ENCODE data around the gene HKDC1.
A peak's percentile ranks its signal among the peaks of the same experiment; 100 is the strongest.
"Not testable (repeated sequence)": the region's sequence is repeated elsewhere in the genome, so short reads cannot be mapped to it uniquely, and the experiment has no call there.

Gene HKDC1

GRCh38 chr10:69220041-69220451 is at the start of gene HKDC1:
Gene HKDC1, plus strand, starts transcription at chr10:69220332. Its CDS starts 104 bp downstream, at chr10:69220436.
- no peak for DNase-seq (ENCODE audit: low read depth)

DNA sequence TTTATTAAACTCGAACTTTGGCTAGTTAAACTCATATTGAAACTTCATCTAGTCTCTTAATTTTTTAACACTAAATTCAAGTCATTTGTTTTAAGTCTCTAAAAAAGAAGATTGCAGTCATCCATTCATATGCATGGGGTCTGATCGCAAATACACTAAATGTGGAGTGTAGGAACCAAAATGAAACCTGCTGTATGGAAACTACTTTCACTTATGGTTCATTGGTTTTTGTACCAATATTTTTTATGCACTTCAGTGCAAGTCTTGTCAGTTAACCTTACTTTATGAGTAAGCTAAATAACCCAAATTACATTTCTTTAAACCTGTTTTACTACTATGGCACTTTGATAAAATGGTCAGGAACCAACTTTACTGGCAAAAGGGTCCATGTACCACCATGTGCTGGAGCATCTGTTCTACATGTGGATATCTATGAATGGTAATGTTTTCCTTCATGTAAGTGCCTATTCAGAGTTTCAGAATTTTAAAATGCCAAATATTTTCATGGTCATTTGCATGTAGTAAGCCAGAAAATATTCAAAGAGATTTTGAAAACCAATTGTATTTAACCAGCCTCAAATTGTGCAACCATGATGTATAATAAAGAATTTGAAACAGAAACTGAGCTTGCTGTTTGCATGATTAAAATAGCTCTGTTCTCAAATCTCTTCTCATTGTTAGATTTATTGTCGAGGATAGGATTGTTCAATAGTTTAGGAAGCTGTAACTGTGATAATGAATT is 47.7 kb upstream of the HKDC1 start:
- no peak for DNase-seq (ENCODE audit: low read depth)

GRCh38 chr10:69175326-69175725 is 44.8 kb upstream of the HKDC1 start:
- not testable (repeated sequence) for DNase-seq (ENCODE audit: low read depth)

- DNase-seq (ENCODE audit: low read depth), result no peak
Measured at GRCh38 chr10:69176823-69177222, 43.3 kb upstream of the HKDC1 start.

GRCh38 chr10:69179089-69179742 is 40.9 kb upstream of the HKDC1 start:
- DNase-seq (ENCODE audit: low read depth), result peak; percentile 10

DNA sequence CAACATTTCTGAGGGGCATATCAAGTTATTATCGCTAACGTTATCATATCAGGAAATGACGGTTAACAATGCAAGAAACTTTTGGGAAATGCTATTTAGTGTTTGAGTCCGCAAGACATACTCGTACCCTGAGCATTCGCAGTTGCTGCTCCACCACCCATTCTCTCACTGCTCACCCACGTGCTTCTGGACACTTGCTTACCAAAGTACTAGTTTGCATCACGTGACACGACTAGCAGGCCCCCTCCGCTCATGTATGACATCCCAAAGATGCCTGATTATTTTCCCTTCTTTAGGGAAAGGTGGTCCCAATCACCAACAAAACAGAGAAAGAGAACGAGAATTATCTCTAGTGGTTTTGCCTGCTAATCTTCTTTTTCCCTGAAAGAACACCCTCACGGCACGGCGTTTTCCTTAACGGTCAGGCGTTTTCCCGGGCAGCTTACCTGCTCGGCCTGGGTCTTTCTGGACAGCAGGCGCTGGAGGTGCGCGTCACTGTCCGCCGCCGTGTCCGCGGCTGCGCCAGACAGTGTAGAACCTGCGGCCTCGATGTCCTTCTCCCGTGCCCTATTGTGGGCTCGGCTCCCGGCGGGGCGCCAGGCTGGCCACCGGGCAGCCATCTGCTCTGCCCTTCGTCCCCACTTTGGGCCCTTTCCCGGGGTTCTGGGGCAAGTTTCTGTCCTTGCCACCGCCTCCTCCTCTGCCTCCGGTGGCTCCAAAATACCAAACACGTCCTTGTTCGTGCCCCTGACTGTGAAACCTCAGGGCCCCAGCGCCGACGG is 40.2 kb upstream of the HKDC1 start, which contains the start of gene SUPV3L1:
TSS of gene SUPV3L1 (plus strand) at position 492 of the 782 bp plus-strand sequence. CDS start at position 550, 58 bp downstream.
- peak; percentile 75 for DNase-seq (ENCODE audit: low read depth)

GRCh38 chr10:69180525-69181204 is 39.5 kb upstream of the HKDC1 start:
- no peak for DNase-seq (ENCODE audit: low read depth)

DNA sequence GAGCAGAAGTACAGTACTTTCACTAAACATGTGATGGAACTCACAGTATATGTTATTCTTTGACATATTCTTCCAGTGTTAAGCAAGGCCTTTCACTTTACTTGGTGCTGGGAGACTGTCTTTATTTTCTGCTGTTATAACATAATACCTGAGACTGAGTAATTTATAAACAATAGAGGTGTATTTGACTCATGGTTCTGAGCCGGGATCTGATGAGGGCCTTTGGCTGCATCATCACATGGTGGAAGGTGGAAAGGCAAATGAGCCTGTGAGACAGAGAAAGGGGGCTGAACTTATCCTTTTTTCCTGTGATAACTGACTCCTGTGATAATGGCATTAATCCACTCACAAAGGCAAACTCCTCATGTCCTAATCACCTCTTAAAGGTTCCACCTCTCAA is 38.7 kb upstream of the HKDC1 start:
- DNase-seq (ENCODE audit: low read depth), result no peak

GRCh38 chr10:69182005-69182404 is 38.1 kb upstream of the HKDC1 start:
- no peak for DNase-seq (ENCODE audit: low read depth)

DNA sequence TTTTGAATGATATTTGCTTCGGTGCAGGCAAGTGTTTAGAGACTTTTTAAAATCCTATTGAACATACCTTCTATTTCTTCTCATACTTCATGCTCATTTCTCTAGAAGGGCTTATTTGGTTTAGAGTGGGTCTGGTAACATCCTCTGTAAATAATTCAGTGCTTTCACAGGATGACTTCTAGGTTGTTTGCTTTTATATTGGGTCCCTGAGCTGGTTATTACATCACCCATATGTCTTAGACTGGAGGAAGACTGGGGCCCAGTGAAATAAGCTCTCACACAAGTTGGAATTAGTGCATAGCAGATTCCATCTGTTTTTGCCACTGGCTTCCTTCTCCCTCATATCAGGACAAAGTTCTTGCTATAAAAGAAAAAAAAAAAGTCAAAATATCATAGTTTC is 33.6 kb upstream of the HKDC1 start:
- DNase-seq (ENCODE audit: low read depth), result no peak

DNA sequence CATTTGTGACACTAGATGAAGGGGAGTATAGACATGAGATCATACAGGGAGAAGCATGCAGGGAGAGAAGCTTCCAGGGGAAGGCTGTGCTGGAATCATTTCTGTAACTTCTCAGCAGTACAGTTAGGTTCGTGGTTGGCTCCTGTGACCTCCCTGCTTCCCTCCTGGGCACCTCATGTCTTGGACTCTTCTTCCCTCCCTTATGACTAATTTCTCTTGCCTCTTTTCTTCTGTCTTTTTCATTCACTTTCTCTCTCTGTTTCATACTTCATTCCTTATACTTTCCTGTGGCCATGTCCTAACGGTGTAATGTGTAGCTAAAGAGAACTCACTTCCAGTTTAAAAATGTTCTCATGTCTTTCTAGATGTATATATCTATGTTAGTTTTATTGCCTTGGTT is 19.1 kb upstream of the HKDC1 start:
- no peak for DNase-seq (ENCODE audit: low read depth)

- no peak for DNase-seq (ENCODE audit: low read depth)
Measured at GRCh38 chr10:69202332-69202731, 17.8 kb upstream of the HKDC1 start.

GRCh38 chr10:69208761-69209160 is 11.4 kb upstream of the HKDC1 start:
- DNase-seq (ENCODE audit: low read depth), result no peak

DNA sequence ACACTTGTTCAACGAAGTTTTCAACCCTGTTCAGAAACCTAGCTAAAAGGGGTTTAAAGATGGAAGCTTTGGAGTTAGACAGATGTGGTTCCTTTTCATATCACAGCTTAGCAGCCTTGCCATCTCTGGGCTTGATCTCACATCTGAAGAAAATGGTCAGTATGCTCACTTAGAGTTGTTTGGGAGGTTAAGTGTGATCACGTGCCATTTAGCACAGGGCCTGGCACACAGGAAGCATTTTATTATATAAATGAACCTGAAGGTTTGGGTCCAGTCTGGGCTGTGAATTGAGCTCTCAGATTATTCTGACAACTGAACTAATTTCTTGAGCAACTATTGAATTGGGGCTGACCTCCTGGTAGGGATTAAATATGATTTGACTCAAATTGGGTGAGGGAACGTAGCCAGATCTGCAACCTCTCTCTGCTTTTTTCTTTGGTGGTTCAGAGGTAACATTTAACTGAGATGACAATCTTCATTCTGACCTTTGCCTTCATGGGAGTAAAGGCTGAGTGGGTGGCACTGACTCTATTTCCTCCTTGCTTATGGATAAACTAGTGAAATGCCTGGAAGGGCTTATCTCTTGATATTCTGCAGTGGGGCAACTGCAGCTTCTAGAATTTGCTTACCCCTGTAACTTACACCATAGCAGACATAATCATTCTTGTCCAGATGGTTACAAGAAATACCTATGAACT is 10.2 kb upstream of the HKDC1 start:
- no peak for DNase-seq (ENCODE audit: low read depth)

- DNase-seq (ENCODE audit: low read depth), result no peak
Measured at GRCh38 chr10:69211104-69211503, 9.0 kb upstream of the HKDC1 start.

DNA sequence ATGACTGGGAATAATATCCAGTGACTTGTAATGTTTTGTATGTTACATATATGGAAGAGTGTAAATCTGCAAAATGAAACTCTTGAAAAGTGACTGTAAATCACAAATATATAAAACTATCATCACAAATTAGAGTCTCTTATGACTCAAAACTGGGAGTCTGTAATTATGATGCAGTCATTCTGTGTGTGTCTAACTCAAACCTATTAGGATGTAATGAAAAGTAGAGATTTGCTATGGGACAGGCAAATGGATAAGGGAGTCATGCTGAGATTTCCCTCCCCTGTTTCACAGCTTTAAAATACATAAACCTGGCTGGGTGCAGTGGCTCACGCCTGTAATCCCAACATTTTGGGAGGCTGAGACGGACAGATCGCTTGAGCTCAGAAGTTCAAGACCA is 8.6 kb upstream of the HKDC1 start:
- no peak for DNase-seq (ENCODE audit: low read depth)

- DNase-seq (ENCODE audit: low read depth), result no peak
Measured at GRCh38 chr10:69213591-69214311, 6.4 kb upstream of the HKDC1 start.

GRCh38 chr10:69214666-69215131 is 5.4 kb upstream of the HKDC1 start:
- DNase-seq (ENCODE audit: low read depth), result no peak

DNA sequence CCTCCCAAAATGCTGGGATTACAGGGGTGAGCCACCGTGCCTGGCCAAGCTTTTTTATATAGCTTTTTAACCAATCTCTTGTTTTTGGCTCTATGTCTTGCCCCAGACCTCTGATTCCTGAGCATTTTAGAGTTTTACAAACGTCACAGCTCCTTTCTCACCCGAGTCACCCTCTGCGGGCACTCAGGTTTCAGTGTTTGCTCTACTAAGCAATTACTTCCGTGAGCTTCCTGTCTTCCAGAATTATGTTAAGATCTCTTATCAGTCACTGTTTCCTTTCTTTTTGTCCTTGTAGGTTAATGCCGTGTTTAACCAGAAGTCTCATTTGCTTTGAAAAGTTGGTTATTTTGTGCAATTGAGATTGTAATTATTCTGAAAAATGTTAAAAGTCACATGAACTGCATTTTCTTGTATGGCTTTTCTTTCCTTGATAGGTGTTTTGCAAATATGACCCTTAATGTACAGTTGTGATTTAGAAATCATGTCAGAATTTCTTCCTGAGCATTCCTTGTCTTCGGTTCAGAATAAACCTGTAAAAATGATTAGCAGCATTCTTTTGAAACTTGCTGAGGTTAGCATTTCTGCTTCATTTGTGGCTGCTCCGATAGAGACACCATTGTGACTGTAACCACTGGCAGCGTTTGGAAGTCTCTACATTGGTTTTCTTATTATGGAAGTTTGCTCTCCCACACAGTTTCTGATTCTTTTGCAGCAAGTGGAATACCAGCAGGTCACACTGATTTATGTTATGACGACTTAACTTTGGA is 4.5 kb upstream of the HKDC1 start:
- DNase-seq (ENCODE audit: low read depth), result no peak

DNA sequence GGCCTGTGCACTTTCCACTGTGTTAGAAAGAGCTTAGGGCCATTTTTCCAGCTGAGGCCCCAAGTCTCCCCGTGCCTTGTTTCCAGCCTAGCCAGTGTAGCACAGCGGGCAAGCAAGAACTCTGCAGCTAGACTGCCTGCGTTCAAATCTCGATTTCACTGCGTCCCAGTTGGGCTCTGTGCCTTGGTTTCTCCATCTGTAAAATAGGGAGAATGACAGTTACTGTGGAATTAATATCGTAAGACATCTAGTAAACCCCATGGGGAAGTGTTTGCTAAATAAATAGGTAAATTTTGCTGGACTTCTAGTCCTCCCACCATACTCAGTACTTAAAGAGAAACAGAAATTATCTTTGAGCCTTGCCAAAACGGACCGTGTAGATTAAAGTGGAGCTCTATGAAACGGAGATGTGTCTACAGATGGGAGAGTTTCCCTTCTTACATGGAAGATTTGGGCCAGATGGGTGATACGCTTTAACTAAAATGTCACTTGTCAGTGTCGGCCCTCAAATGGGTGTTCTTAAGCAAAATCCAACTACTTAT is 3.5 kb upstream of the HKDC1 start:
- no peak for DNase-seq (ENCODE audit: low read depth)
